CD14-positive monocyte (primary cell): ENCODE results near the gene MRPL21. TPM values are rescaled to one million over a fixed set of nuclear protein-coding genes. Genes with fewer than 3 reads are reported as not detected.
A peak's percentile ranks its signal among the peaks of the same experiment; 100 is the strongest.

ENCODE experiments used
- DNase-seq, 3 donors: peaks; one replicate each; pipeline ENCODE4 v3.0.0-alpha.2; 2011 to 2022
- H2AFZ ChIP-seq: 2 replicates; pipeline ENCODE4 v1.6.0; 2012; ENCODE audit warnings: mild to moderate bottlenecking, low read depth, low read length, inconsistent platforms; ENCODE audit not compliant: insufficient read depth, poor library complexity, severe bottlenecking
- H3K27ac ChIP-seq, 2 donors: 1 replicate in 1 of 2; 2 replicates in 1 of 2; pipeline ENCODE4 v1.5.1; 2012 to 2013; ENCODE audit warnings: low read length in 2 of 2, control low read depth in 1 of 2, inconsistent platforms in 1 of 2, low read depth in 1 of 2, mild to moderate bottlenecking in 1 of 2
- H3K27me3 ChIP-seq, 2 donors: one replicate each; pipeline versions ENCODE4 v1.6.0 to v1.6.1; 2011 to 2013; ENCODE audit warnings: low read length in 2 of 2; ENCODE audit not compliant: control insufficient read depth in 2 of 2, insufficient read depth in 2 of 2
- H3K36me3 ChIP-seq, 2 donors: replicated peaks in 1 of 2; 1 replicate in 1 of 2; 2 replicates in 1 of 2; pipeline versions ENCODE4 v1.5.1 to v1.6.1; 2012 to 2013; ENCODE audit warnings: low read length in 2 of 2, control low read depth in 1 of 2, inconsistent platforms in 1 of 2, mild to moderate bottlenecking in 1 of 2; ENCODE audit not compliant: insufficient read depth in 2 of 2, control insufficient read depth in 1 of 2
- H3K4me1 ChIP-seq, 2 donors: 1 replicate in 1 of 2; 2 replicates in 1 of 2; pipeline versions ENCODE4 v1.5.1 to v1.6.1; 2012 to 2013; ENCODE audit warnings: low read length in 2 of 2, control low read depth in 1 of 2, inconsistent platforms in 1 of 2, mild to moderate bottlenecking in 1 of 2, moderate library complexity in 1 of 2; ENCODE audit not compliant: insufficient read depth in 2 of 2, control insufficient read depth in 1 of 2
- H3K4me2 ChIP-seq: replicated peaks from 2 replicates; pipeline ENCODE3; 2012; ENCODE audit warnings: low read length, moderate library complexity, mild to moderate bottlenecking; ENCODE audit not compliant: poor library complexity, severe bottlenecking; ENCODE audit errors: extremely low read depth
- H3K4me3 ChIP-seq, 3 experiments: fragments of 200-600 bp in 1 of 3; sonication (generic) in 1 of 3; replicated peaks in 1 of 3; 1 replicate in 2 of 3; 2 replicates in 1 of 3; pipeline ENCODE4 v1.5.1; 2011 to 2013; ENCODE audit warnings: low read length in 3 of 3, mild to moderate bottlenecking in 3 of 3, control low read depth in 2 of 3, low read depth in 2 of 3, inconsistent platforms in 1 of 3, moderate library complexity in 1 of 3
- H3K79me2 ChIP-seq: 2 replicates; pipeline ENCODE4 v1.6.0; 2012; ENCODE audit warnings: mild to moderate bottlenecking, control low read depth, inconsistent platforms, low read length, moderate library complexity; ENCODE audit not compliant: insufficient read depth
- H3K9ac ChIP-seq: 2 replicates; pipeline ENCODE4 v1.6.0; 2017; ENCODE audit warnings: low read length, mild to moderate bottlenecking; ENCODE audit not compliant: insufficient read depth, poor library complexity, severe bottlenecking
- H3K9me3 ChIP-seq, 2 donors: replicated peaks in 1 of 2; 1 replicate in 1 of 2; 2 replicates in 1 of 2; pipeline versions ENCODE4 v1.5.1 to v1.6.1; 2012 to 2013; ENCODE audit warnings: low read length in 2 of 2, control low read depth in 1 of 2; ENCODE audit not compliant: control insufficient read depth in 1 of 2, insufficient read depth in 1 of 2
- H4K20me1 ChIP-seq: 2 replicates; pipeline ENCODE4 v1.6.0; 2012; ENCODE audit warnings: mild to moderate bottlenecking, low read length, control low read depth, moderate library complexity; ENCODE audit not compliant: insufficient read depth
- H3K27ac Mint-ChIP-seq, 7 donors: one replicate each; pipeline ENCODE4 v1.8.0; 2020; ENCODE audit warnings: mild to moderate bottlenecking in 7 of 7, mixed read lengths in 7 of 7, moderate library complexity in 6 of 7, inconsistent platforms in 2 of 7
- H3K27me3 Mint-ChIP-seq, 3 donors: one replicate each; pipeline ENCODE4 v1.8.0; 2021 to 2022; ENCODE audit warnings: low read depth in 3 of 3, mild to moderate bottlenecking in 3 of 3, mixed read lengths in 3 of 3, moderate library complexity in 3 of 3, inconsistent platforms in 1 of 3
- H3K36me3 Mint-ChIP-seq, 2 donors: one replicate each; pipeline ENCODE4 v1.8.0; 2020; ENCODE audit warnings: mixed read lengths in 2 of 2, inconsistent platforms in 1 of 2, mild to moderate bottlenecking in 1 of 2
- H3K4me1 Mint-ChIP-seq: one replicate; pipeline ENCODE4 v1.8.0; 2020; ENCODE audit warnings: mild to moderate bottlenecking, mixed read lengths
- H3K4me3 Mint-ChIP-seq, 2 donors: one replicate each; pipeline ENCODE4 v1.8.0; 2020; ENCODE audit warnings: mild to moderate bottlenecking in 2 of 2, mixed read lengths in 2 of 2, moderate library complexity in 1 of 2
- H3K9me3 Mint-ChIP-seq, 7 donors: one replicate each; pipeline ENCODE4 v1.8.0; 2020 to 2022; ENCODE audit warnings: mixed read lengths in 7 of 7, mild to moderate bottlenecking in 6 of 7, moderate library complexity in 6 of 7, inconsistent platforms in 2 of 7
- CTCF ChIP-seq: fragments of 200-600 bp; IDR thresholded peaks from one replicate; pipeline ENCODE4 v1.8.0; 2022; ENCODE audit warnings: antibody characterized with exemption, mild to moderate bottlenecking
- WGBS: methylation state at CpG from one replicate; pipeline ENCODE4 v1.1.5; 2013; ENCODE audit warnings: missing lambda C conversion rate; ENCODE audit not compliant: insufficient coverage; 5-methylcytosine and 5-hydroxymethylcytosine counted together
- intact Hi-C, 2 donors: fragments of 100-400 bp; cut with micrococcal nuclease; formaldehyde crosslinking; loops; one replicate each; pipeline versions ENCODE4 v1.15.0 to v1.15.1; 2023
- polyA plus RNA-seq, 3 donors: library from polyadenylated mRNA; depleted of rRNA in 1 of 3; unstranded in 2 of 3; stranded (reverse) in 1 of 3; fragments of 300-500 nt in 2 of 3; fragments of >200 nt in 1 of 3; fragmentation: Illumina TruSeq in 2 of 3; gene quantifications; 1 replicate in 2 of 3; 2 replicates in 1 of 3; pipeline ENCODE4 v1.2.3, GENCODE V29; 2012 to 2021

The MRPL21 gene
- polyA plus RNA-seq, 3 donors: 38.8 to 138 (median 104) TPM

- WGBS: 97% methylated on average over 7 of the region's 16 CpGs
Measured at GRCh38 chr11:68911731-68912130, 8.1 kb upstream of the MRPL21 start.

GRCh38 chr11:68910965-68911364, 7.3 kb upstream of the MRPL21 start:
- H3K27ac Mint-ChIP-seq: no peak overlapping the region
- no peaks in the 10 kb centered on the region for H3K27me3 Mint-ChIP-seq
- Histone ChIP-seq H3K4me2 (no peak overlapping the region), H3K9me3 (no peaks in the 10 kb centered on the region), H3K4me3 (no peak overlapping the region), H3K36me3 (peaks cover 77 to 95% of the 10 kb centered on the region in 2 donors), H3K4me1 (no peaks in the 10 kb centered on the region), H3K27ac (no peak overlapping the region), H3K27me3 (no peaks in the 10 kb centered on the region), H3K79me2 (no peaks in the 10 kb centered on the region), H4K20me1 (no peaks in the 10 kb centered on the region), H2AFZ (no peak overlapping the region), H3K9ac (no peak overlapping the region)
- DNase-seq: no peak
- intact Hi-C loops: no loop called here
- no peaks in the 10 kb centered on the region for H3K4me1 Mint-ChIP-seq
- TF ChIP-seq CTCF: no peak
- 100% methylated on average over 1 of the region's 8 CpGs for WGBS
- H3K9me3 Mint-ChIP-seq: no peaks in the 10 kb centered on the region
- no peak overlapping the region for H3K4me3 Mint-ChIP-seq
- peaks cover 73 to 92% of the 10 kb centered on the region in 2 donors for H3K36me3 Mint-ChIP-seq

More at GRCh38 chr11:68911731-68912130, 8.1 kb upstream of the MRPL21 start:
- intact Hi-C loops: no loop called here
- Histone ChIP-seq H3K36me3 (peaks cover 85 to 99% of the 10 kb centered on the region in 2 donors), H3K4me1 (no peaks in the 10 kb centered on the region), H3K79me2 (no peaks in the 10 kb centered on the region), H3K9me3 (no peaks in the 10 kb centered on the region), H3K27me3 (no peaks in the 10 kb centered on the region), H3K4me2 (no peak overlapping the region), H3K27ac (no peak overlapping the region), H3K4me3 (no peak overlapping the region), H3K9ac (no peak overlapping the region), H4K20me1 (no peaks in the 10 kb centered on the region), H2AFZ (no peak overlapping the region)
- DNase-seq: no peak
- Mint-ChIP-seq H3K4me1 (no peaks in the 10 kb centered on the region), H3K36me3 (peaks cover 78 to 96% of the 10 kb centered on the region in 2 donors), H3K27ac (peak overlapping the region in 1 of 7 donors; percentile 33), H3K4me3 (no peak overlapping the region), H3K9me3 (no peaks in the 10 kb centered on the region), H3K27me3 (no peaks in the 10 kb centered on the region)
- no peak for TF ChIP-seq CTCF
